HG02943 (cell line): Measurements from ENCODE around the gene LRP1.

ENCODE experiments used
- ATAC-seq: cut with Tn5 transposase; IDR thresholded peaks from one replicate; pipeline ENCODE4 v1.9.1; 2021; ENCODE audit warnings: mild to moderate bottlenecking, low read depth, moderate library complexity; ENCODE audit not compliant: unreplicated experiment

Gene LRP1

DNA sequence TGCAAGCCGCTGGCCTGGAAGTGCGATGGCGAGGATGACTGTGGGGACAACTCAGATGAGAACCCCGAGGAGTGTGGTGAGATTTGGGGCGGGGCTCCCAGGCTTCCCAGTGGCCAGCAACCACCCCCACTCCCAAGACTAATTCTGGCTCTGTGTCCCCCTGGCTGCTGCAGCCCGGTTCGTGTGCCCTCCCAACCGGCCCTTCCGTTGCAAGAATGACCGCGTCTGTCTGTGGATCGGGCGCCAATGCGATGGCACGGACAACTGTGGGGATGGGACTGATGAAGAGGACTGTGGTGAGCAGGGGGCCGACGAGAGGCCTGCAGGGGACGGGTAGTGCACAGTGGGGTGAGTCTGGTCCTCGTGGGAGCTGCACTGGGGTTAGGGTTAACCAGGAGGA lies 76.2 kb downstream of the LRP1 start:
- no peak for ATAC-seq

DNA sequence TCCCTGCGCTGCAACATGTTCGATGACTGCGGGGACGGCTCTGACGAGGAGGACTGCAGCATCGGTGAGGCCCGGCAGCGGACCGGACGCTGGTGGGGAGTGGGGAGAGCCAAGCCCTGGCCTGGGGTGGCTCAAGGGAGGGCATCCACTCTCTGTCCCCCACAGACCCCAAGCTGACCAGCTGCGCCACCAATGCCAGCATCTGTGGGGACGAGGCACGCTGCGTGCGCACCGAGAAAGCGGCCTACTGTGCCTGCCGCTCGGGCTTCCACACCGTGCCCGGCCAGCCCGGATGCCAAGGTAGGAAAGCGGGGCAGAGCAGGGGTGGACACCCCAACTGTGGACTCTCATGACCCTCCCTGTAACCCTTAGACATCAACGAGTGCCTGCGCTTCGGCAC lies 76.9 kb downstream of the LRP1 start:
- no peak for ATAC-seq

DNA sequence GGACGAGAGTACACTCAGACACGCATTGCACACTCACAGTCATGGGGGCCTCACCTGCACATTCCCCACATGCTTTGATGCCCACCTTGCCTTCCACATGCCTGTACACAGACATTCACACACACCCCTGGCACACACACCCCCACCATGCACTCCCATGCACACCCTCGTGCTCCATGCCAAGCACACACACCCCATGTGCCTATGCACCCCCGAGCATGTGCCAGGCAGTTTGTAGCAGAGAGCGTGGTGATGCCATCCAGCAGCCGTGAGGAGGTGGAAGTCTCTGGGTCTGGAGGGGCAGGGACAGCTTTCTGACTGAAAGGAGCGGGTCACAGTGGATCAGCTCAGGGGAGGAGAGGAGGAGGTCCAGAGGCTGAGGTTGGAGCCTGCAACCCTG lies 77.6 kb downstream of the LRP1 start:
- no peak for ATAC-seq

DNA sequence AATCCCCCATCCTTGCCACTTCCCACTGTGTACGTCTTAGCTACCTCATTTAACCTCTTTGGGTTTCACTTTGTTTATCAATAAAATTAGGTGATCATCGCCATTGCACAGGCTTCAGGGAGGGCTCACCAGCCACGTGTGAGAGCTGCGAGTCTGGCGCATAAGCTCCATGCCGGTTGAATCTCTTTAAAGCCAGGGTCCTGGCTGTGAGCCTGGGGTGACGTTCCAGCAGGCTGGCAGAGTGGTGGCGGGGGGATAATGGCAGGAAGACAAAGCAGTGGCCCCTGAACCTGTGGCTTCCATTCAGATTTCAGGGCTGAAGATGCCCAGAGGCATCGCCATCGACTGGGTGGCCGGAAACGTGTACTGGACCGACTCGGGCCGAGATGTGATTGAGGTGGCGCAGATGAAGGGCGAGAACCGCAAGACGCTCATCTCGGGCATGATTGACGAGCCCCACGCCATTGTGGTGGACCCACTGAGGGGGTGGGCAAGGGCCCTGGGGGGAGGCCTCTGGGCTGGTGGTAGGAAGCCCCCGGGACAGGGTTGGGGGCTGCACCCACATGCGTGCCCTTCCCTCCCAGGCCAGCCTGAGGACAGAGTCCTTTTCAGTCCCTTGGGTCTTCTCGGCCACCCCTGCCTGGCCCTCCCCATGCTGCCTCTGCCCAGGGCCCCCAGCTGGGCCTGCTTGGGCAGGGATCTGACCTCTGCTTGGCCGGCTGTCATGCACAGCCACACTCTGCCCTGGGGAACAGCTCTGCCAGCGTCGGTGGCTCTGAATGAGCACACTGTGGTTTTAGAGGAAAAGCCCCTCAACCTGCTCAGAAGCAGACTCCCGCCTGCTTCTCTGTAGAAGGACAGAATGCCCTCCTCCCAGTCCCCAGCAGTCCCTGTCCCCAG lies 79.7 kb downstream of the LRP1 start:
- no peak for ATAC-seq

DNA sequence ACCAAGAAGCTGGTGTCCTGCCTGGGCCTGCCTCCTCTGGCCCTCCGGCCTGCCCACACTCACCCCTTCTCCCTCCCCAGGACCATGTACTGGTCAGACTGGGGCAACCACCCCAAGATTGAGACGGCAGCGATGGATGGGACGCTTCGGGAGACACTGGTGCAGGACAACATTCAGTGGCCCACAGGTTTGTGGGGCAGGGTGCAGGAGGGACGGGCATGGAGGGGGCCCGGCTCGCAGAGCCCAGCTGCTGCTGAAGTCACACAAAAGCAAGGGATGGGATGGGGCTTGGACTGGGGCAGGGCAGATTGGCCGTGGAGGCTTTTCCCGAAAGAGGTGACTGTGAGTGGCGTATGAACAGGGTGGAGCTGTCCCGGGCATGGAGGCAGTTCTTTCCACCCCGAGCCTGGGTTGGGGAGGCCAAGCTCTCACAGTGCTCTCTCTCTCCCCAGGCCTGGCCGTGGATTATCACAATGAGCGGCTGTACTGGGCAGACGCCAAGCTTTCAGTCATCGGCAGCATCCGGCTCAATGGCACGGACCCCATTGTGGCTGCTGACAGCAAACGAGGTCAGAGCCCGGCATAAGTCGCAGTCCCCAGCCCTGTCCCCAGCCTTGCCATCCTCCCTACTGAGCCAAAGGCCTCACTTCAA lies 80.5 kb downstream of the LRP1 start:
- ATAC-seq: no peak

DNA sequence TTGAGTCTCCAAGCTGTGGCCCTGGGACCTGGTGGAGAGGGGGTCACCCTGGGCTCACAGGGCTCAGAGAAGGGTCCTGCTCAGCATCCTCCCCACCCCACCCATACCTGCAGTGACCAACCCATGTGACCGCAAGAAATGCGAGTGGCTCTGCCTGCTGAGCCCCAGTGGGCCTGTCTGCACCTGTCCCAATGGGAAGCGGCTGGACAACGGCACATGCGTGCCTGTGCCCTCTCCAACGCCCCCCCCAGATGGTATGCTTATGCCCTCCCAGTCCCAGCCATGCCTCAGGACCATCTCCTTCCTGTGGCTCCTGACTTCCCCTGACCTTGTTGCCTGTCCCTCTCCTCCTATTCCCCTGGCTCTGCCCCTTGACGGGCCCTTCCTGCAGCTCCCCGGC lies 81.6 kb downstream of the LRP1 start:
- no peak for ATAC-seq

DNA sequence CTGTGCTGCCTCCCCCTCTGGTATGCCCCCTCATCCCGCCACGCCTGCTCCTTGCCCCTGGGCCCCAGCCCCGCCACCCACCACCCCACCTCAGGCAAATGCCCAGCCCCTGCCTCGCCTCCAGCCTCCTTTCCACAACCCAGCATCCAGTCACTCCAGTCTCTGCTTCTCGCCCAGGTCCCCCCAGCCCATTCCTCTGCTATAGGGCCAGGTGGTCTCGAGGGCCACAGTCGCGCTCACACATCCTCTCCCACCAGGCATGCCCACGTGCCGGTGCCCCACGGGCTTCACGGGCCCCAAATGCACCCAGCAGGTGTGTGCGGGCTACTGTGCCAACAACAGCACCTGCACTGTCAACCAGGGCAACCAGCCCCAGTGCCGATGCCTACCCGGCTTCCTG lies 82.2 kb downstream of the LRP1 start:
- no peak for ATAC-seq

DNA sequence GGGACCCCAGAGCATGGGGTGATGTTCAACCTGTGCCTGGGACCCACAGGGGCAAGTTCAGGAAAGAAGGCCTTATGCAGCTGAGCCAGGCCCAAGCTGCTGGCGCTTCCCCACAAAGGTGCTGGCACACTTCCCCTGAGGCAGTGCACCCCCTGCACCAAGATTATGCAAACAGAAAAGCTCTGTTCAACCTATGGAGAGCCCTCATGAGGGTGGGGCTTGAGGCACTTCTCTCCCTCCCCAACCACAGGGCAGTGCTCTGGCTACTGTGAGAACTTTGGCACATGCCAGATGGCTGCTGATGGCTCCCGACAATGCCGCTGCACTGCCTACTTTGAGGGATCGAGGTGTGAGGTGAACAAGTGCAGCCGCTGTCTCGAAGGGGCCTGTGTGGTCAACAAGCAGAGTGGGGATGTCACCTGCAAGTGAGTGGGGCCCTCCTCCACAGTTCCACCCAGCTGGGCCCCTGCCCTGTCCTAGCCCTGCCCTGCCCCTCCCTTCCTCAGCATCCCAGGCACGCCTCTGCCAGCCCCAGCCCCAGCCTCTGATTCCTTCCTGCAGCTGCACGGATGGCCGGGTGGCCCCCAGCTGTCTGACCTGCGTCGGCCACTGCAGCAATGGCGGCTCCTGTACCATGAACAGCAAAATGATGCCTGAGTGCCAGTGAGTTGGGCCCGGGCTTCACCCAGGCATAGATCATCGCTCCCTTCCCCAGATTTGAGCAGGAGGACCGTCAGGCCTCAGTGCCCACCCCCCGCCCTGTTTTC lies 82.8 kb downstream of the LRP1 start:
- ATAC-seq: no peak

DNA sequence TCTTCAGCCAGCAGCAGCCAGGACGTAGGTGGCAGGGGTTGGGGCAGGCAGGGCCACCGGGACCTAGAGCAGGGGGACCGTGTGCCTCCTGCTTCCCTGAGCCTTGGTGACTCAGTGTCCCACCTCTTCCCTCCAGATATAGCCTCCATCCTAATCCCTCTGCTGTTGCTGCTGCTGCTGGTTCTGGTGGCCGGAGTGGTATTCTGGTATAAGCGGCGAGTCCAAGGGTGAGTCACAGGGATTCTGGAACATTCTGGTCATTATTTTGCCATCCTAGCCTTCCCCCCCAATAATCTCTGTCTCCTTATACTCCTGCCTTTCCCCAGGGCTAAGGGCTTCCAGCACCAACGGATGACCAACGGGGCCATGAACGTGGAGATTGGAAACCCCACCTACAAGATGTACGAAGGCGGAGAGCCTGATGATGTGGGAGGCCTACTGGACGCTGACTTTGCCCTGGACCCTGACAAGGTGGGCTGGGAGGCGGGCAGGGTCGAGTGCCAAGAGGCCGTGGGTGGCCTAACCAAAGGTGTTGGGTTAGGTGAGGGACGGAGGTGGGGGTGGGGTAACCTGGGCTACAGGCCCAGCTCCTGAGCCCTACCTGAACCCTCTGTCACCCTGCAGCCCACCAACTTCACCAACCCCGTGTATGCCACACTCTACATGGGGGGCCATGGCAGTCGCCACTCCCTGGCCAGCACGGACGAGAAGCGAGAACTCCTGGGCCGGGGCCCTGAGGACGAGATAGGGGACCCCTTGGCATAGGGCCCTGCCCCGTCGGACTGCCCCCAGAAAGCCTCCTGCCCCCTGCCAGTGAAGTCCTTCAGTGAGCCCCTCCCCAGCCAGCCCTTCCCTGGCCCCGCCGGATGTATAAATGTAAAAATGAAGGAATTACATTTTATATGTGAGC lies 83.8 kb downstream of the LRP1 start:
- ATAC-seq: no peak

DNA sequence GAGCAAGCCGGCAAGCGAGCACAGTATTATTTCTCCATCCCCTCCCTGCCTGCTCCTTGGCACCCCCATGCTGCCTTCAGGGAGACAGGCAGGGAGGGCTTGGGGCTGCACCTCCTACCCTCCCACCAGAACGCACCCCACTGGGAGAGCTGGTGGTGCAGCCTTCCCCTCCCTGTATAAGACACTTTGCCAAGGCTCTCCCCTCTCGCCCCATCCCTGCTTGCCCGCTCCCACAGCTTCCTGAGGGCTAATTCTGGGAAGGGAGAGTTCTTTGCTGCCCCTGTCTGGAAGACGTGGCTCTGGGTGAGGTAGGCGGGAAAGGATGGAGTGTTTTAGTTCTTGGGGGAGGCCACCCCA lies 84.4 kb downstream of the LRP1 start:
- no peak for ATAC-seq

DNA sequence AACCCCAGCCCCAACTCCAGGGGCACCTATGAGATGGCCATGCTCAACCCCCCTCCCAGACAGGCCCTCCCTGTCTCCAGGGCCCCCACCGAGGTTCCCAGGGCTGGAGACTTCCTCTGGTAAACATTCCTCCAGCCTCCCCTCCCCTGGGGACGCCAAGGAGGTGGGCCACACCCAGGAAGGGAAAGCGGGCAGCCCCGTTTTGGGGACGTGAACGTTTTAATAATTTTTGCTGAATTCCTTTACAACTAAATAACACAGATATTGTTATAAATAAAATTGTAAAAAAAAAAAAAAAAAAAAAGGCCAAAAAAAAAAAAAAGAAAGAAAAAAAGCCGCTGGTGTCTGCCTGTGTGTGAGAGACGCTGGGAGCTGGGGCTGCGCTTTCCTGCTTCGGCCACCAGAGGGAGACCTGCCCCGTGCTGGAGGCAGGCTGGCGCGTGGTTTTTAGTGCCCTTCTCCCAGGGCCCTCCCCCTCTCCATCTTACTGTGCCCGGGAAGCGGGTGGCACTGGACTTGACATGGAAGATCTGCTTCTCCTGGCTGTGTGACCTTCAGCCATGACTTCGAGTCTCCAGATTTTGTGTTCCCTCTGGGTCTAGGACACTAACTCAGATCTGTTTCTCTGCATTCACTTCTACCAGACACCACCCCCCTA lies 84.9 kb downstream of the LRP1 start:
- no peak for ATAC-seq

DNA sequence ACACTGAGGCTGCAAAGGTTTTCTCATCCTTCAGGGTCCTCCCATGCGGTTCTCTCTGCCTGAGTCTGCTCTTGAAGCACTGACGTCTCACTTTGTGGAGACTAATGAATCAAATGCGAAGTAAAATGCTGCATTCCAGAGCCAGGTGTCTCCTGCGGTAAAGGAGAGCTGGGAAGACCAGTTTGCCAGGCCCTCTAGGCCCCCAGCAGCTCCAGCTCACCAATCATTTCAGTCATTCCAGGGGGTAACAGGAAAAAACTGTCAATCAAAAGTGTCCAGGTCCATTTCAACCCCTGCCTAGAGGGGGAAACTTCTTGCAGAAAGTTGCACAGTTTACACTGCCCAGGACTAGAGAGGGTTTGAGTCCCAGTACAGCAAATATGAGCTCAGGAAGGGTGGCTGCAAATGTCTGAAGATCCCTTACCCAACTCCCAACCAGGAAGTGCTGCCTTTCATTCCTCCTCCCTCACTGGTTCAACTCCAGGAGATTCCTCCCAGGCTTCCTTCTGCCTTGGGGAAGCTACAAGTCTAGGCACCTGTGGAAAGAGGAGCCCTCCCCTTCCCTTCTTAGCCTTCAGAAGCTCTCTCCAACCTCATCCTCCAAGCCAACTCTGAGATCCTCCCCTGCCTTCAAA lies 85.6 kb downstream of the LRP1 start:
- no peak for ATAC-seq

DNA sequence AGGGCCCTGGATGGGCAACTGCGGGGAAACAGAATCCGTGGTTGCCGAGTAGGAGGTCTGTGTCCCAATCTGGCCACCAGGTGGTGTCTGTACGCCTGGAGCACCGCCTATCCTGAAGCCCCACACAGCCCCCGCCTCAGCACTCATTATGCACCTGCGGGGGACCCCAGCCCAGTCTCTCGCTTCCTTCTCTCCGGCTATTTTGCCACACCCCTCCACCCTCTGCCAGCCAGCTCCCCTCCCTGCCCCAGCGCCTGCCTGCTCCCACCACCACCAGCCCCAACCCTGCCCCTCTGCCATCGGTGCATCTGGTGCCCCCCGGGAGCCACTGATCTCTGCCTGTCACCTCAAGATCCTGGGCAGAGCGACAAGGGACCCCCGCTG lies 86.1 kb downstream of the LRP1 start:
- ATAC-seq: no peak

DNA sequence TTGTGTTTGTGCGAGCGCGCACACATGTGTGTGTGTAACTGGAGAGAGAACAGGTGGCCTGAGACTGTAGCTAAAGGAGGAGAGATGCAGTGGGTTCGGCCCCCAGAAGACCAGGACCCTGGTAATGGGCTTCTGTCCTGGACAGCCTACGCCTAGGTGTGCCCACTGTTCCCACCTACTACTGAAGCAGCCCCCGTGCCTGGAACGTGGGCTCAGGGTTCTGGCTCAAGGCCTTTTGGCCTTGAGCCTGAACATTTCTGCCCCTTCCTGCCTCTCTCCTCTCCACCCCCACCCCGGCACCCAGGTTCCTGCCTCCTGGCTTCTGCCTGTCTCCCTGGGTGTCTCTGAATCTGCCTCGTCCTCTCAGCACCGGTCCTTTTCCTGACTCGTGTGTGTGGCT lies 86.8 kb downstream of the LRP1 start:
- no peak for ATAC-seq

DNA sequence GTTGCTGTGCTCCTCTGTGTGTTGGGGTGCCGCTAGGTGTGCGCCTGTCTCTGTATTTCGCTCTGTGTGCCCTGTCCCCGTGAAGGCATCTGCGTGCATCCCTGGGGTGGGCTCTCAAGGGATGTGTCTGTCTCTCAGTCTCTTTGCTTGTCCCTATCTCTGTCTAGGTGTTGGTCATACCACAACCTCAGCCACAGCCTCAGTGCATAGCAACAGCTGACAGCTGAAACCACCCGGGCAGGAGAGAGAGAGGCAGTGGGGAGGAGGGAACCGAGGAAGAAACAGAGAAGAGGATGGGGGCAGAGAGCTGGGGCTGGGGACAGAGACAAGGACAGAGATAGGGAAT lies 87.4 kb downstream of the LRP1 start:
- ATAC-seq: no peak

DNA sequence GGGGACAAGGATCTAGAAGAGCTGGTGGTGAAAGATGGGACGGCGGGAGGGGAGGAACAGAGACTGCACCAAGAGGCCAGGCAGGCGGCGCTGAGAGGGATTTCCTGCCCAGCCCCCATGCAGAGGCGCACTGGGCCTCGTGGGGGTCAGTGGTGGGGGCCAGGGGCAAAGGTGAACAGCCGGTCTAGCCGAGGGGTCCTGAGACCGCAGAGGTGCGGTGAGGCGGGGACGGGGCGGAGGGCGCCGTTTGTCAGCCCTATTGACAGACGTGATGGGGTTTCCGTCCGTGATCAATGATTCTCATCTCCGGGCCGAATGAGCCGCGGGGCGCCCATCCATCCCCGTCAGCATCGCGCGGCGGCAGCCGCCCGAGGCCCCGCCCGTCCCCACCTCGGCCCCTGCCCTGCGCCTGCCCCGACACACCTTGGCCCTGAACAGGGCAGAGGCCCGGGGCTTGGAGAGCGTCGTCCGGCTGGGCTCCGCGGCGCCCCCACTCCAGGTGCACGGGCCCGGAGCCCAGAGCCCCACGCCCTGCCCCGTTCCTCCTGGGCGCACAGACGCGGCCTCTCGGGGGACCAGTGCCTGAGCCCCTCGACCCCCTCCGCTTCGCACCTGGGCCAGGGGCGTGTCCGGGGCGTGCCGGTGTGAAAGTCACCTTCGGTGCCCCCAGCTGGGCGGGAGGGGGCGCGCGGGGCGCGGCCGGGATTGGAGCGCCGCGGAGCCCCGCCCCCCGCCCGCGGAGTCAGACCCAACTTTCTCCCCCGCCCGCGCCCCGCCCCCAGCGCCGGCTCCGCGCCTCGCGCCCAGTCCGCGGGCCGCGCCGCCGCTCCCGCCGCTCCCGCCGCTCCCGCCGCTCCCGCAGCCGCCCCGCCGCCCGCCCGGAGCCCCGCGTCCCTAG lies 88.0 kb downstream of the LRP1 start, which contains the start of gene NXPH4:
NXPH4 (plus strand) TSS at position 781 of the 898 bp plus-strand sequence. CDS start 176 bp downstream, outside the sequence.
- no peak for ATAC-seq

DNA sequence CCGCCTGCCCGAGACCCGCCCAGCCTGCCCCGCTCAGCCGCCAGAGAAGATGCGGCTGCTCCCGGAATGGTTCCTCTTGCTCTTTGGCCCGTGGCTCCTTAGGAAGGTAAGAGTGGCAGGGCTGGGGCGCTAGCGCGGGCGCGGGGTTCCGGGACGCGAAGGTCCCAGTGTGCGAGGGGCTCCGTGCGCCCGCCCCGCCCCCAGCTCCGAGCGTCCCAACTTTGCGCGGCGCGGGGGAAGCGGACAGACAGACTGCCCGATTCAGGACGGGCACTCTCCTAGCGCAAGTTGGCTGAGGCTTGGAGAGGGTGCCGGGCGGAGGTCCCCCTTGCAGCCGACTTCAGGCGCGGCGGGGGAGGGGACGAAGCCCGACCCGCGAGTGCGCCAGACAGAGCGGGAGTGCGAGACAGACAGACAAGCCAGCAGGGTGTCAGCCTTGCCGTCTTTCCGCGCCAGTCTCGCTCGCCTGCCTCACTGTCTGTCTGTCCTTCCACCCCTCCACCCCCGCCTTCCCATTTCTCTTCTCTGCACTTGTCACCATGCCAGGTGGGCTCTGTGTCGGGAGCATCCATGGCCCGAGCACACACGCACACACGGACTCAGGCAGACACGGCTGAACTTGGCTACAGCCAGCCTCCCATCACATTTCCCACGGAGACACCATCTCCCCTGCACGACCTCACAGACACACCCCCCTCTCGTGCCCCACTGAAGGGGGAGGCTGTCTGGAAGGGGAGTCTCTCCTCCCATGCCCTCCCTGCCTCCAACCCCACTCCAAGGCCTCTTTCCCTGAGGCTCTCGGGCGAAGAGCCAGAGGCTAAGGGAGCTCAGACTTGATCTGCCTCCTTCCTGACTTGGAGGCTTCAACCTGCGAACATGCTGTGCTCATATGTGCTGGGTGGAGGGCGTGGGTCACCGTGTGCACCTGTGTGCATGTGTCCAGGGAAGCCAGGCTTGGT lies 88.9 kb downstream of the LRP1 start:
- ATAC-seq: no peak
